ENCODE measurements around the gene PCDH15.

DNA sequence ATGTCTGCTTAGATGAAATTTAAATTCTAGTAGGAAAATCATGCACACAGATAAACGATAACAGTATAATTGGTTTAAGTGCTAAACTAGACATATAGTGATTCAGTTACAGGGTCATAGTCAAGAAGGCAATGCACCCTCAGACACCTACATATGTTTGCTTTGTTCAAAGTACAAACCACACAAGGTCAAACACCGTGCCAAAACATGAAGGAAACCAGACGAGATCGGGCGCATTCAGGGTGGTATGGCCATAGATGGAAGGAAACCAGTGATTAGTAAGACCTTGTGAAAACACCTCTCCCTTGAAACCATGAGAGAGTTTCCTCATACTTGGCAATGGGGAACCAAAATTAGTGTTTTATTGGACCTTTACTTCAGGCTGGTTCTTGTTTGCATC is 906.9 kb downstream of the PCDH15 start:
- TF ChIP-seq, protein P1, sequence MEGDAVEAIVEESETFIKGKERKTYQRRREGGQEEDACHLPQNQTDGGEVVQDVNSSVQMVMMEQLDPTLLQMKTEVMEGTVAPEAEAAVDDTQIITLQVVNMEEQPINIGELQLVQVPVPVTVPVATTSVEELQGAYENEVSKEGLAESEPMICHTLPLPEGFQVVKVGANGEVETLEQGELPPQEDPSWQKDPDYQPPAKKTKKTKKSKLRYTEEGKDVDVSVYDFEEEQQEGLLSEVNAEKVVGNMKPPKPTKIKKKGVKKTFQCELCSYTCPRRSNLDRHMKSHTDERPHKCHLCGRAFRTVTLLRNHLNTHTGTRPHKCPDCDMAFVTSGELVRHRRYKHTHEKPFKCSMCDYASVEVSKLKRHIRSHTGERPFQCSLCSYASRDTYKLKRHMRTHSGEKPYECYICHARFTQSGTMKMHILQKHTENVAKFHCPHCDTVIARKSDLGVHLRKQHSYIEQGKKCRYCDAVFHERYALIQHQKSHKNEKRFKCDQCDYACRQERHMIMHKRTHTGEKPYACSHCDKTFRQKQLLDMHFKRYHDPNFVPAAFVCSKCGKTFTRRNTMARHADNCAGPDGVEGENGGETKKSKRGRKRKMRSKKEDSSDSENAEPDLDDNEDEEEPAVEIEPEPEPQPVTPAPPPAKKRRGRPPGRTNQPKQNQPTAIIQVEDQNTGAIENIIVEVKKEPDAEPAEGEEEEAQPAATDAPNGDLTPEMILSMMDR (IDR thresholded peaks at IDR 0.05; ENCODE audit: borderline replicate concordance, extremely low read depth, low read length, poor library complexity, severe bottlenecking): no peak
- TF ChIP-seq EZH2 (IDR thresholded peaks at IDR 0.05; ENCODE audit: borderline replicate concordance, low read depth, low read length, severe bottlenecking): no peak

All from DND-41 (cell line).